Measurements from ENCODE around the gene TLK1.
"Not testable (repeated sequence)": the region's sequence is repeated elsewhere in the genome, so short reads cannot be mapped to it uniquely, and the experiment has no call there.

TLK1 gene

DNA sequence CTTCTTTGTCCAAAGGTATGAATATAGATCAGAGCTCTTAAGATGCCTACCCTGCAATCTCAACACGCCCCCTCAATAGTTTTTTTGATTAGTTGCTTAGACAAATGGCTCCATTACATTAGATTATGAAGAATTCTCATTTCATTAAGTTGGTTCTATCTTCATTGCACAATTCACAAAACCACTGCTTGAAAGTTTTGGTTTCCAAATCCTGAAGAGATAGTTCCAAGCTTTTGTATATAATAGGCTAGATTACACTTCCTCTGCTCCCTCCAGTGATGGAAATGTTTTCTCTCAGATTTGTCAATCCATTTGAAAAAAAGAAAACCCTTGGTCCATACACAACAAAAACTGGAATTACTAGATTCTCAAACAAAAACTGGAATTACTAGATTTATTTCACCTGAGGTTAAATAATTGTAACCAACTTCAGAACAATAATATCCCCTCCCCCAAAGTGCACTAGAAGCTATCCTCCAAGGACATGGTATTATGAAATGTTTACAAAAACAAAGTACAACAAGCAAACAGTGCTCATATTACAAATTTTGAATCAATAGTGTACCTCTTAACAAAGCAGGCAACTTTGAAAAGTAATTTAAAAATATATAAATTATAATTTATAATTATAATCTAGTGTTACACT lies 6.8 kb upstream of the TLK1 start:
- DNase-seq = no peak

DNA sequence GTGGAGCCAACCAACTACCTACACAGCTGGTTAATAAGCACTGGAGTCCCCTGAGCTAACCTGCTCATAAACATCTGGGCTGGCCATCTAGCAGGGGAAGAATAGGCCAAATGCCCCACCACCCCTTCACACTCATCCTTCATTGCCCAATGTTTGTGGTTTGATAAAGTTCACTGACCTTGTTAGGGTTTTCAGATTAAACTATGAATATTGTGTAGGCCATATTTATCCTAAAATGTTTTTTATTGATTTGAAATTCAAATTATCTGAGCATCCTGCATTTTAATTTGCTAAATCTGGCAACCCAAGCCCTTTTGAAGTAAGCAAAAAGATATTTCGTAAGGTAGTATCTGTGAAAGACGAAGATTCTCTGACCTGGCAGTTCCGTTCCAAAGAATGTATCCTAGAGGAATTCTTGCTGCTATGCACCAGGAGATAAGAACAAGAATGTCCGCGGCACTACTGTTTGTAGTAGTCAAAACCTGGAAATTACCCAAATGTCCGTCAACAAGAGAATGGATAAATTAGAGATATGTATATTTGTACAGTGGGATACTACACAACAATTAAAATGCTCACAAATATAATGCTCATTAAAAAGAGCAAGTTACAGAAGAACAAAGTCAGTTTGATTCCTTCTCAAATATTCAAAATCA lies 5.8 kb upstream of the TLK1 start:
- no peak for DNase-seq

DNA sequence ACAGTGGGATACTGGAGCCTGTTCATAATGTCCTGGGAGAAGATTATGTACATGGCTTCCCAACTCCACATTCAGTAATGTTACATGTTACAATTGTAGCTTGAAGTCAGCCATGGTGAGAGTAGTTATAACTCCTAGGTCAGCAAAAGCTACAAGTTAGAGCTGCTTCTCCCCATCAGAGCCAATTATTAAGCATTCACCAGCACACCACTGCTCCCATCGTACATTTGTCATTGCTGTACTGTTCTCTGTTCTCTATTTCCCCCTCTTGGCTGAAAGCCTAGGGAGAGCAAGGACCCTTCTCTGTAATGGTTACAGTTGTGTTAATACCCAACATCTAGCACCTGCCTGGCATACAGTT lies 5.3 kb upstream of the TLK1 start:
- DNase-seq = no peak

DNA sequence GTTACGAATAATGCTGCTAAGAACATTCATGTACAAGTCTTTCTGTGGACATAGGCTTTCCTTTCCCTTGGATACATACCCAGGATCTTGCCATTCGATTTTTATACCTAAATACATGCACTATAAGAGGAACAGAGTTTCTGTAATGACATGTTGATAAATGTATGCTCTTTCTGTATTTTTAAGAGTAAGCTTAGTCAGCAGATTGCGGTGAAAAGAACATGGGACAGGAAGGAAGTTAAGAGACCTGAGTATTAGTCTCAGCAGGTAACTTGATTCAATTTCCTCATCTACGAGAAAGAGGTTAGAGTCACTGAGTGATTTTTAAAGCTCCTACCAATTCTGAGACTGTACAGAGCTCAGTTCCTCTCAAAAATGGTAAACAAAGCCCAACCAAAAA lies 2.6 kb upstream of the TLK1 start:
- DNase-seq = no peak

DNA sequence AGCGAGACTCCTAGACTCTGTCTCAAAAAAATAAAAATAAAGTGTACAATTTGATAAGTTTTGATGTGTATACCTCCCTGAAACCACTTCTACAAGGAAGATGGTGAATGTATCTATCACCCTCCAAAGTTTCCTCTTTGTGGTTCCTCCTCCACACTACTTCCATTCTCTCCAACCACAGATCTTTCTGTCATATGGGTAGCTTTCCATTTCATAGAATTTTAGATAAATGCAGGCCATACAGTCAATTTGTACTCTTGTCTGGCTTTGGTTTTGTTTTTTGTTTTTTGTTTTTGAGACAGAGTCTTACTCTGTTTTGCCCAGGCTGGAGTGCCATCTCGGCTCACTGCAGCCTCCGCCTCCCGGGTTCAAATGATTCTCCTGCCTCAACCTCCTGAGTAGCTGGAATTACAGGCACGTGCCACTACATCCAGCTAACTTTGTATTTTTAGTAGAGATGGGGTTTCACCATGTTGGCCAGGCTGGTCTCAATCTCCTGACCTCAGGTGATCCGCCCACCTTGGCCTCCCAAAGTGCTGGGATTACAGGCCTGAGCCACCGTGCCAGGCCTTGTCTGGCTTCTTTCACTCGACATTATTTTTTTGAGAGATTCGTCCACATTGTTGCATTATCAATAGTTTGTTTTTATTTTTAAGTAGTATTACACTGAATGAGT lies 2.0 kb upstream of the TLK1 start:
- DNase-seq = not testable (repeated sequence)

DNA sequence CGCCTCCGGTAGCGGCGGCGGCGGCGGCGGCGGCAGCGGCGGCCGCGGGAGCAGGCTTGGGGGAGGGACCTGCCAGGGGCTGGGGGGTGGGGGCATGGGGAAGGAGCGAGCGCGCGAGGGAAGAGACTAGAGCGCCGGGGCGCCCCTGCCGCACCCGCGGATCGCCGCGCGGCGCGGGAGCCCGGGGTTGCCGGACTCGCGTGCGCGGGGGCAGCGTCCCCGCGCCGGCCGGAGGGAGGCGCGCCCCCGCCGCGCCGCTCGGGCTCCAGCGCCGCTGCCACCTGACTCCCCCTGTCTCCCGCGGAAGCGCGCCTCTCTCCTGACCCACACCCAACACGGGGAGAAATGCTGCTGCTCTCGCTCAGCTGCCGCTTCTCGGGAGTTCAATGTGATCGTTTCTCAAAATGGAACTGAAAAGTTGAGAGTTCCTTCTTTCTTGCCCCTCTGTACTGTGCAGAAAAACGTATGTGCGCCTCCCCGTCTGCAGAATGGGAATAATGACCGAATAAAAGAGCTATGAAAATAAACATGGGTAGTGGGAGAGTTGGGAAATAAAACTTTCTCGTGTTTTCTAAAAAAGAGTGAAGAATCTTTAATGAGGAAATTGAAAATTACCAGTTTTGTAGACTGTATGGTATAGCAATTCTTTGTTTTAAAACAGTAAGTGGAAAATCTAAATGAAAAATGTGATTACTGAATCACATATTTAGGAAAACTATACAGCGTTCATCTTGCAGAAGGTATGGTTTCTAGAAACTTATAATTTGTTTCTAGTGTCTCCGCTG lies 455 bp upstream of the TLK1 start:
- peak; percentile 54 for DNase-seq

DNA sequence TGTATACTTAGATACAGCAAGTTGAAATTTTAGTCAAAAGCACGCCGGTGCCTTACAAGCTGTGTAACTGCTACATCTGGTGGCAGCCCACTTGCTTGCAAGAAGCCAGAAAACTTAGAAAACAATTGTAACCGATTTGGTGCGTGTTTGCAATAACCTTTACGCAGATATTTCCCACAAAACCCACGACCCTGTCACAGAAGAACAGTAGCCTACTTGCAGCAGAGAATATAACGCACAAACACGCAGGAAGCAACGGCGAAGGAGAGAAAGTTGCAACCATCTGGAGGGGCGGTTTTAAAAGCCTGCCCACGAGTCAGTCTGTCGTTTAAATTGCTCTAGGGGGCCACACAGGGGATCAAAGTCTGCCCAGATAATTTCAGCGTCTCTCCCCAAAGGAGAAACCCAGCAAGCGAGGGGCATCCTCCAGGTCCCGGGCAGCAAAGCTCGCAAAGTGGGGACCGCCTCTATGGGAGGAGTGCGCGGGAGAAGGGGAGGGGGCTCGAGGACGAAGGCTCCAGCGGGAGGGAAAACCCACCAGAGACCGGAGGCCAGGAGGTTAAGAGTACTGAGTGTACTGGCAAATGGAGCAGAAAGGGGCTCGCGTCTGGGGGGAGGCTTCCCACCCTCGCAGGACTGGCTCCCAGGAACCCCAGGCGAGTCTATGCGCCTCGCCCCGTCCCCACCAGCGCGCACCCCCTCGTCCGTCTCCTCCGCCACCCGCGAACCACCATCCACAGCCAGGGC lies 1.1 kb downstream of the TLK1 start:
- DNase-seq = peak; percentile 3

DNA sequence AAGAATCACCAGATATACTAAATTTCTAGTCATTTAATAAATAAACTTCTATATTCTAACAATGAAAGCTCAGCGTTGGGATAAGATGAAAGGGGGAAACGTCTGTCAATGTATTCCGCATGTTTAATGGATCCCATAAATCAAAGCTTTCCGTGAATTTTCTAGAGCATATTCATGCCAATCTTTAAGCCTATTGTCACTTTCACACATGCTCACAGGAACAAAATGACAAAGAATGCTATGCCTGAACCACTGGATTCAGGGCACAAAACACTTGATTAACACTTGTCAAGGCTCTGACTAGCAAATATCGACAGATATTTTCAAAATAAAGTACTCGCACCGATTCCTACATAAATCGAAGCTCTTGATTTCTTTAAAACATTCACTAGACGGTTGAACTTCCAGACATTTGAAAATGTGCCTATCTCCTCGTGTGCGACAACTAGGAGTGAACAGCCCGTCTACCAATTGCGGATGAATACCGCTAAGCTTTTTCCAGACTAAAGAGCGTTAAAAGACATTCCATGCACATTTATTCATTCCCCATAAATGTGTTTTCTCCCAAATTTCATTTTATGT lies 1.8 kb downstream of the TLK1 start:
- DNase-seq = no peak

DNA sequence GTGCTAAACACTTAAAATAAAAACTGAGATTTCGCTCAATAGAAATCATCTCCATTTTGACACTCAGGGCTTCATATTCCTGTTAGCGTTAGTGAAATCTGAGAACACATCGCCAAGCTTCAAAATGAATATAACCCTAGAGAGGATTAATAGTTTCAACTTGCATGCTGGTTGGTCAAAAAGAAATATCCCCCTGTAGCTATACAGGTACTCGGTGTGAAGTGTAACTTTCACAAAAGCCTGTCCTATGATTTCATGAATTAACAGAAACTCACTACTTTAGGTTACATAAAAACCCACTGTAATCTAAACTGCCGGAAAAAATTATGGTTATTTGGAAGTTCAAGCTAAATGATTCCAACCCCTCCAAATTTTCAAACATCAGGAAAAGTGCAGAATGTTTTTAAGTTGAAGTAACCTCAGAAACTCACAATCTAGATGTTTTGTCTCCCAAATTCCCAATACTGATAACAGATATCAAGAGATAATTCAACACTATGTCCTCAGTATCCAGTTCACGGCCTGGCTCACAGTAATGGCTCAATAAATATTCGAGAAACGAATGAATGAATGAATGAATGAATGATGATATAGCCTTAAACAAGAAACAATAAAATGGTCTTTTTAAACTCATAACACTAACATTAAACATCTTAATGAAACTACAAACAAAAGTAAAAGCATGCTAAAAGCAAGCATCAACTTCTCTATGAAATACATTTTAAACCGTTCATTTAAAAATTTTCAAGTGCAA lies 2.5 kb downstream of the TLK1 start:
- DNase-seq = no peak

DNA sequence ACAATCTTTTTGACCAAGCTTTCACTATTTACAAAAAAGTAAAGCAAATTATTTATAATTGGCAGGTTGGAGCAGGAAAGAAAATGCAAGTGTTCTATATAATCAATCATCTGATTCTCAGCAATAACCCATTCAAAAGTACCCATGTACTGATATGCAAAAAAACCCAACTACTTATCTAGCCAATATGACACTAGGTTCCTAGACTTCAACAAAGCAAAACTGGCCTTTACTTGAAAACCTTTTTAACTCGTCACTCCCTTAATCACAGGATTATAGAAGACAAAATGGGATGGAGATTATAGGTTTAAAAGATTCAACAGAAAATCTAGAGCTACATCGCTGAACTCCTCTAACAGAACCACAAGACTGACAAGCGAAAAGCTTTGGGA lies 3.6 kb downstream of the TLK1 start:
- no peak for DNase-seq

DNA sequence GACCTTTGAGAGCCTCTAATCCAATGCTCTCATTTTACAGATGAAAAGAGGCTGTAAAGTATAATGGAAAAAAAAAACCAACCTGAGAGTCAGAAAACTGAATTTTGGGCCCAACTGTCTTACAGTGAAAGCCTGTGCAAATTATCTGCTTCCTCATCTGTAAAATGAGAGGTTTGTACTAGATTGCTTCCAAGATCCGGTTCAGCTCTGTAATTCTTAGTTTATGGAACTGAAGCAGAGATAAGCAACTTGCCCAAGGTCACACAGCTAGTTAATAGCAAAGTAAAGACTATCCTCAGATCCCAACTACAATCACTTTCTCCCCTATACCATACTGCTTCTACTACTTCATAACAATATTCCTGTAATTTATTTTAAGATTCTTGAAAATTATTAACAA lies 6.3 kb downstream of the TLK1 start:
- no peak for DNase-seq

DNA sequence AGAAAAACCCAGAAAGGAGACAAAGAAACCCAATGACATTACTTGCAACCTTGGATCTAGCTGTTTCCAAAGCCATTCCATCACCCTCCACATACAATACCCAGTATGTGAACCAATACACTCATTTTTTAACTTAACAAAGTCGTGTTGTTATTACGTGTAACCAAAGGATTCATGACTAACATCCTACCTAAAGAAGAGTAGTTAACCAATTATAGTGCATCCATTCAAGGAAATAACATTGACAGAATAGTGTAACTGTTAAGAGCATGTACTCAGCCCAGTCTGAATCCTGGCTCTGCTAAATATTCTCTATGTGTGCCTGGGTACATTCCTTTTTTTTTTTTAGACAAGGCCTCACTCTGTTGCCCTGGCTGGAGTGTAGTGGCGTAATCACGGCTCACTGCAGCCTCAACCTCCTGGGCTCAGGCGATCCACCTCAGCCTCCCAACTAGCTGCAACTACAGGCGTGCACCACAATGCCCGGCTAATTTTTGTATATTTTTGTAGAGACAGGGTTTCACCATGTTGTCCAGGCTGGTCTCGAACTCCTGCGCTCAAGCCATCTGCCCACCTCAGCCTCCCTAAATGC lies 9.9 kb downstream of the TLK1 start:
- no peak for DNase-seq

DNA sequence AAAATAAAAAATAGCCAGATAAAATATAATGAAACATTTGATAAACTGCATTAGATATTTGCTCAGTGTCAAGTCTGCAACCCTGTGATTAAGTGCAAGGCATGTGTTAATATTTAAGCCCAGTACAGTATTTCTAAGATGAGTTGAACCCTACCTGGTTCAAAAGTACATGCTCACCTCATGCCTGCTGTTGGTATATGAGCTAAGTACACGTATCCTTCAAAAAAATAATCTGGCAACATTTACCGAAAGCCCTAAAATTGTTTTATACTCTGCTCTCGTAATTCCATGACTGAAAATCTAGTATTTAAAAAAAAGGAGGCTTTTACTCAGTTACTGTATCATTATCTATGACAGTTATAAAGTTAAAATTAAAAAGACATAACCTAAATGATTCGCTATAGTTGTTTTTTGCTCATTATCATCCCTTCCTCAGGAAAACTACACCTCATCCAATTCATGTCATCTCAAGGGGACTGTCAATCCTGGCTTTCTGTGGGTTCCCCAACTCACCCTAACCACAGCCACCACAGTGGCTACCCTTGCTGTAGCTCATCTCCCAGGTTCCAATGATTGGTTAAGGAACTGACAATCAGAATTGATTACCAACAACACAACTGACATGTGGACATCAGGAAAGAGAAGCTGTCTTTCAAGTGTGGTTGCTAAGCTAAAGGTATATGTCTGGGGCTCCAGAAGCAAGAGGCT lies 10.6 kb downstream of the TLK1 start:
- DNase-seq = no peak

DNA sequence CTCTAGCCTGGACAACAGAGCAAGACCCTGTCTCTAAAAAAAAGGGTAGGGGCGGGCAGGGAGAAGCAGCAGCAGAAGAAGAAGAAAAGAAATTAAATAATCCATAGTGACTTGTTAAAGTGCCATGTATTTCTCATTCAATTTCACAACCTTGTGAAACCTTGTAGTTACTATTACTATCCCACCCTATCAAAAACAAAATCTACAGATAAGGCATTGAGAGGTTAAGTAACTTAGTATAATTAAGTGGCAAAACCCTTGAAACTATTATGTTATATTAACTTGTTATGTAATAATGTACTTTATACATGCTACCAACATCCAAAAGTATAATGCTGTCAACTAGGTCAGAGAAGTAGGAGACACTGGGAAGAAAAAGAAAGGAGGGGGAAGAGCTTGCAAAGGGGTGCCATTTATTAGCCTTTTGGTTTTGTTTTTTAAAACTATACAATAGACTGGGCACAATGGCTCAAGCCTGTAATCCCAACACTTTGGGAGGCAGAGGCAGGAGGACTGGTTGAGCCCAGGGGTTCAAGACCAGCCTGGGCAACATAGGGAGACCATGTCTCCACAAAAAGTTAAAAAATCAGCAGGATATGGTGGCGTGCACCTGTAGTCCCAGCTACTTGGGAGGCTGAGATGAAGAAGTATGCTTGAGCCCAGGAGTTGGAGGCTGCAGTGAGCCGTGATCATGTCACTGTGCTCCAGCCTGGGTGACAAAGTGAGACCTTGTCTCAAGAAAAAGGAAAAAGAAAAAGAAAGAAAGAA lies 11.3 kb downstream of the TLK1 start:
- DNase-seq = no peak

DNA sequence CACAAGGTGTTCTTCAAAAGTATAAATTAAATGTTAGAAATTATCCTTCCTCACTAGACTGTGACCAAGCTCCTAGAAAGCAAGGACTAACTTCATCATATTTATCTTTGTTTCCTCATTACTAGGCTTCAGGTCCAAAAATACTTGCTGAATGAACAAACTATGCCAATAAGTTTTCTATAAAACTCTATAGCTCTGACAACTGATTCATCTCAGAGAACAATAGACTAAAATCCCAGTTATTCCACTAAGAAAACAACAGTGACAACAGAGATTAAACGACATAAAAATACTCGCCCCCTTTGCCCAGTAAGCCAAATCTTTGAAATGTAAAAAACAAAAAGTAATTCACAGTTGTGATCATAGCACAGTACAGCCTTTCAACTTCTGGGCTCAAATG lies 13.6 kb downstream of the TLK1 start:
- DNase-seq = no peak

DNA sequence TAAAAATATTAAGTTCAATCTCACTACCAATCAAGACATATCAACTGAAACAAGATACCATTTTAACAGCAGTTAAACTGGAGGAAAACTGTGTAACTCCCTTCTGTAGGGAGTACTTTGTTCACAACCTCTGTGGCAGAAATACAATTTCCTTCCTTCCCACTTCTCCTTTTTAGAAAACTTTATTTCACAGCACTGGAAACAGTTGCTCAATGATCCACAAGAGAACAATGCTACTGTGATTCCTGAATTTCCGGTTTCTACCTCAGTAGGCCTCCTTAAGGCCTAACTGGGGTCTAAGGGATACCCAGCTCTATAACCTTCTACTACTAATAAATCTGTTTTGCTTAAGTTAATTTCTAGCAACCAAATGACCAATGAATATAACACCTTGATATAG lies 14.1 kb downstream of the TLK1 start:
- no peak for DNase-seq

DNA sequence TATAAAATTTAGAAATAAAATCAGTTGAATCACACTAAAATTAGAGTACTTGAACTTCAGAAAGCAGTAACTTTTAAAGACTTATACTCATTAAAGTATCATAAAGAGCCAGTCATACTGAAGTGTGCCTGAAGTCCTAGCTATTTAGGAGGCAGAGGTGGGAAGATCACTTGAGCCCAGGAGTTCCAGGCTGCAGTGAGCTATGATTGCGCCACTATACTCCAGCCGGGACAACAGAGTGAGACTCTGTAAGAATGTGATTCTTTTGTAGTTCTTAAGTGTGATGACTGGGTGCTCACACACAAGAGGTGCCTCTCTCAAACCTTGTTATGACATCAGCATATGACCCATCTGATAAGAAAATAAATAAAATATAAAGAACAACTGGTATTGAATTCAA lies 14.6 kb downstream of the TLK1 start:
- no peak for DNase-seq

DNA sequence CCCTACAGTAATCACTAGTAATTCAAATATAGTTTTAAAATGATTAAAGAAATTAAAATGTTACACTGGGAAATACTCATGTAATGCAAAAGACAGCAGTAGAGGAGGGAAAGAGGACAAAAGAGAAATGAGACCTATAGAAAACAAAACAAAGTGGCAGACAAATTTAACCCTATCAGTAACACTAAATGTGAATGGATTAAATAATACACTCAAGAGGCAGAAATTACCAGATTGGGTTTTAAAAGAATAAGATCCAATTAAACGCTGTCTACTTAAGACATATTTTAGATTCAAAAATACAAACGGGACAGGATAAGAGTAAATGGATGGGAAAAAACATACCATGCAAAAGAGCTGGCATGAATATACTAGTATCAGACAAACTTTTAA lies 17.0 kb downstream of the TLK1 start:
- DNase-seq = no peak

DNA sequence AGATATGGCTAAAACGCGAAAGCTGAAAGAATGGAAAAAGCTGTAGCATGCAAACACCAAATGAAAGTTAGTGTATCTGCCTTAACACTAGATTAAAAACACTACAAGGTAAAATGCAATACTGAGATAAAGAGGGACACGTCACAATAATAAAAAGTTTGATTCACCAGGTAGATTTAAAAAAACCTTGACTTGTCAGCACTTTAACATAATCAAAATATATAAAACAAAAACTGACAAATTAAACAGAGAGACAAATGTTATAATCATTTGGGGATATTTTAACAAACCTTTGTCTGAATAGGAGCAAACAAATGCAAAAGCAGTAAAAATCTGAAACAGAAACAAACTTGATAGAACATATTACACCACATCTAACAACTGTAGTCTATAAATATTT lies 18.3 kb downstream of the TLK1 start:
- DNase-seq = no peak

DNA sequence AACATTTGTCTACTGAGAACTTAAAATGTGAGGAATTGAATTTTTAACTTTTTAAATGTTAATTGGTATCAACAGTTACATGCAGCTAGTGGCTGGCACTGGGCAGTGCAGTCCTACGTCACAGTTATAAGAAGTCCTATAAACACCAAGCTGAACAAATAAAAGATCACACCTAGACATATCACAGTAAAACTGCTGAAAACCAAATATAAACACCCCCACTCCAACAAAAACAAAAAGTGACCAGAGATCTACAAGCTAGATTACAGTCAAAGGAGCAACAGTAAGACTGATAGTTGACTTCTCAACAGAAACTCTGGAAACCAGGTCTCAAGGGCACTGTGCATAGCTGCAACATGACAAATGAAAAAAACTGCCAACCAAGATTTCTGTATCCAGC lies 19.4 kb downstream of the TLK1 start:
- no peak for DNase-seq
